ENCODE measurements around the gene KPNA5. TPM values are rescaled to one million over a fixed set of nuclear protein-coding genes. Genes with fewer than 3 reads are reported as not detected.

The KPNA5 gene
- total and polyA plus RNA-seq, 2 of the 13 experiments (the other 11 are each of a cell fraction or from before 2014, with no cell fraction given): 5.3 to 13.0 TPM

GRCh38 chr6:116680880-116681672 lies at the start of gene KPNA5 (continued):
- TF ChIP-seq ZNF710 (CRISPR knock-in tag; IDR thresholded peaks at IDR 0.05; ENCODE audit: borderline replicate concordance) (peak; percentile 90), NR2C2 (CRISPR knock-in tag; IDR thresholded peaks at IDR 0.05; ENCODE audit: borderline replicate concordance) (peak; percentile 68), MTF1 (CRISPR knock-in tag; IDR thresholded peaks at IDR 0.05) (0 out of 2 replicates have a peak, but pooled peaks have one; percentile 70), ZNF709 (CRISPR knock-in tag; IDR thresholded peaks at IDR 0.05) (peak; percentile 97), MED13 (CRISPR knock-in tag; IDR thresholded peaks at IDR 0.05) (peak; percentile 47; the same call in 1 of the 2 replicates), POLR2AphosphoS2 (IDR thresholded peaks at IDR 0.05; ENCODE audit: low read depth, low read length) (no peak), RELA (CRISPR knock-in tag; IDR thresholded peaks at IDR 0.05) (no peak), REPIN1 (CRISPR knock-in tag; IDR thresholded peaks at IDR 0.05; ENCODE audit: borderline replicate concordance, low read depth) (peak; percentile 75; the same call in 1 of the 2 replicates), ZNF746 (CRISPR knock-in tag; IDR thresholded peaks at IDR 0.05) (no peak), FOXK2 (IDR thresholded peaks at IDR 0.05) (no peak), ZBTB4 (CRISPR knock-in tag; IDR thresholded peaks at IDR 0.05; ENCODE audit: borderline replicate concordance) (peak; percentile 80; the same call in 1 of the 2 replicates)
- TF ChIP-seq, protein P1, sequence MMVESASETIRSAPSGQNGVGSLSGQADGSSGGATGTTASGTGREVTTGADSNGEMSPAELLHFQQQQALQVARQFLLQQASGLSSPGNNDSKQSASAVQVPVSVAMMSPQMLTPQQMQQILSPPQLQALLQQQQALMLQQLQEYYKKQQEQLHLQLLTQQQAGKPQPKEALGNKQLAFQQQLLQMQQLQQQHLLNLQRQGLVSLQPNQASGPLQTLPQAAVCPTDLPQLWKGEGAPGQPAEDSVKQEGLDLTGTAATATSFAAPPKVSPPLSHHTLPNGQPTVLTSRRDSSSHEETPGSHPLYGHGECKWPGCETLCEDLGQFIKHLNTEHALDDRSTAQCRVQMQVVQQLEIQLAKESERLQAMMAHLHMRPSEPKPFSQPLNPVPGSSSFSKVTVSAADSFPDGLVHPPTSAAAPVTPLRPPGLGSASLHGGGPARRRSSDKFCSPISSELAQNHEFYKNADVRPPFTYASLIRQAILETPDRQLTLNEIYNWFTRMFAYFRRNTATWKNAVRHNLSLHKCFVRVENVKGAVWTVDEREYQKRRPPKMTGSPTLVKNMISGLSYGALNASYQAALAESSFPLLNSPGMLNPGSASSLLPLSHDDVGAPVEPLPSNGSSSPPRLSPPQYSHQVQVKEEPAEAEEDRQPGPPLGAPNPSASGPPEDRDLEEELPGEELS (CRISPR knock-in tag; IDR thresholded peaks at IDR 0.05): peak; percentile 48; the same call in 1 of the 2 replicates
- TF ChIP-seq, protein P2, sequence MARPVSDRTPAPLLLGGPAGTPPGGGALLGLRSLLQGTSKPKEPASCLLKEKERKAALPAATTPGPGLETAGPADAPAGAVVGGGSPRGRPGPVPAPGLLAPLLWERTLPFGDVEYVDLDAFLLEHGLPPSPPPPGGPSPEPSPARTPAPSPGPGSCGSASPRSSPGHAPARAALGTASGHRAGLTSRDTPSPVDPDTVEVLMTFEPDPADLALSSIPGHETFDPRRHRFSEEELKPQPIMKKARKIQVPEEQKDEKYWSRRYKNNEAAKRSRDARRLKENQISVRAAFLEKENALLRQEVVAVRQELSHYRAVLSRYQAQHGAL (CRISPR knock-in tag; IDR thresholded peaks at IDR 0.05; ENCODE audit: not compliant biosample characterization): peak; percentile 39
